Body of pancreas (tissue), 4 donors: ENCODE measurements around the gene UGT1A1.
"Not testable (repeated sequence)": the region's sequence is repeated elsewhere in the genome, so short reads cannot be mapped to it uniquely, and the experiment has no call there.

Source experiments
- POLR2A ChIP-seq, 3 donors: fragments of 450-650 bp; IDR thresholded peaks; one replicate each; pipeline ENCODE4 v1.6.1; 2016; ENCODE audit warnings: antibody characterized with exemption in 3 of 3, mild to moderate bottlenecking in 2 of 3
- TF ChIP-seq, protein P1 (sequence below), 7 experiments: fragments of 450-650 bp in 4 of 7; fragments of 200-600 bp in 3 of 7; sonication (generic) in 3 of 7; IDR thresholded peaks; one replicate each; pipeline ENCODE4 v1.5.1; 2016 to 2019; ENCODE audit warnings: antibody characterized with exemption in 7 of 7

DNA sequence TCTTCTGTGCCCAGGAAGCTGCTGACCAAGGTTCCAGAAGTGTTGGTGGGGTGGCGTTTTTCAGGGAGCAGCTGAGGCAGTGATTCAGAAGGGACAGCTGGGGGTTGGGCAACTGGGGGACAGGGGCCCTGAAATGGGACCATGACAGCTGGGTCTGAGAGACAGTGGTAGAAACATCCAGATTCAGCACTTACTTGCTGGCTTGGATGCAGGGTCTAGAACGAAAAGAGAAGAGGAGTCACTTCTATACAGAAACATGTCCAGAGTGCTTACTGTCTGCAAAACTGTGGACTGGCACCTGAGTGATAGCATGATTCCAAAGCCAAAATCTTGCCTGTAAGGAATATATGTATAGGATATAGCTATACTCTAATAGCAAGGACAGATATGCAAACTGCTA lies 14.2 kb upstream of the UGT1A1 start:
- not testable (repeated sequence) for TF ChIP-seq POLR2A (IDR thresholded peaks at IDR 0.05)
- TF ChIP-seq, protein P1, sequence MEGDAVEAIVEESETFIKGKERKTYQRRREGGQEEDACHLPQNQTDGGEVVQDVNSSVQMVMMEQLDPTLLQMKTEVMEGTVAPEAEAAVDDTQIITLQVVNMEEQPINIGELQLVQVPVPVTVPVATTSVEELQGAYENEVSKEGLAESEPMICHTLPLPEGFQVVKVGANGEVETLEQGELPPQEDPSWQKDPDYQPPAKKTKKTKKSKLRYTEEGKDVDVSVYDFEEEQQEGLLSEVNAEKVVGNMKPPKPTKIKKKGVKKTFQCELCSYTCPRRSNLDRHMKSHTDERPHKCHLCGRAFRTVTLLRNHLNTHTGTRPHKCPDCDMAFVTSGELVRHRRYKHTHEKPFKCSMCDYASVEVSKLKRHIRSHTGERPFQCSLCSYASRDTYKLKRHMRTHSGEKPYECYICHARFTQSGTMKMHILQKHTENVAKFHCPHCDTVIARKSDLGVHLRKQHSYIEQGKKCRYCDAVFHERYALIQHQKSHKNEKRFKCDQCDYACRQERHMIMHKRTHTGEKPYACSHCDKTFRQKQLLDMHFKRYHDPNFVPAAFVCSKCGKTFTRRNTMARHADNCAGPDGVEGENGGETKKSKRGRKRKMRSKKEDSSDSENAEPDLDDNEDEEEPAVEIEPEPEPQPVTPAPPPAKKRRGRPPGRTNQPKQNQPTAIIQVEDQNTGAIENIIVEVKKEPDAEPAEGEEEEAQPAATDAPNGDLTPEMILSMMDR (IDR thresholded peaks at IDR 0.05) = not testable (repeated sequence)
